ENCODE data around the gene CNKSR3.

- TF ChIP-seq CTCF (IDR thresholded peaks at IDR 0.05) (no peak), POLR2A (IDR thresholded peaks at IDR 0.05) (no peak)
Observed at GRCh38 chr6:154353626-154354025, 156.9 kb downstream of the CNKSR3 start.

All from uterus (tissue), 2 donors.